ENCODE data around the gene TBX4. TPM values are rescaled to one million over a fixed set of nuclear protein-coding genes. Genes with fewer than 3 reads are reported as not detected.
"Not testable (repeated sequence)": the region's sequence is repeated elsewhere in the genome, so short reads cannot be mapped to it uniquely, and the experiment has no call there.

The TBX4 gene
- total and polyA plus RNA-seq, 9 donors: 18.7 to 43.6 (median 26.4) TPM

DNA sequence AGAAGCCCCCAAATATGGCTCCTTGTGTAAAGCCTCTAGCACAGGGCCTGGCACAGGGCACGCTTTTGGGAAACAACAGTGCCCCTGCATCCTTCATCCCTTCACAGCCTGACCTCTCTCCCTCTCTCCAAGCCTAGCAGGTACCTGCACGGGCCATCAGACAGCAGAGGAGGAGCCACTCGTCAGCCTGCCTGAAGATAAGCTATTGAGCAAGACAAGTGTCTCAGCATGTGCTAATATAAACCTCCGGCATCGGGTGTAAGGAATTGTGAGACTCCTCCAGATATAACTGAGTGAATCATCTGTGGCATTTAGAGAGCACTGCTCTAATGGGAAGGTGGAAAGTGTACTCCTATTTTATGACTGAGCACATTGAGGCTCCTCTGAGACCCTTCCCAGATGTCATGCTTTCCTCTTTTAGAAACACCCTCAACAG lies 38.3 kb downstream of the TBX4 start:
- H3K27ac ChIP-seq (ENCODE audit: low read length): peak overlapping the region; percentile 84
- no peaks in the 10 kb centered on the region for H3K9me3 ChIP-seq (replicated peaks; ENCODE audit: control insufficient read depth, low read depth, low read length)
- peaks cover 3% of the 10 kb centered on the region for H3K27me3 ChIP-seq (ENCODE audit: control insufficient read depth, insufficient read depth, low read length)
- peaks cover under 1% of the 10 kb centered on the region for H3K36me3 ChIP-seq (ENCODE audit: control insufficient read depth, insufficient read depth, low read length)
- peaks cover 49% of the 10 kb centered on the region for H3K4me1 ChIP-seq (ENCODE audit: control insufficient read depth, insufficient read depth, low read length)
- WGBS (ENCODE audit: insufficient coverage): 71% methylated on average over 3 of the region's 5 CpGs
- no peak overlapping the region for H3K4me3 ChIP-seq (ENCODE audit: low read length)
- no peak for DNase-seq

DNA sequence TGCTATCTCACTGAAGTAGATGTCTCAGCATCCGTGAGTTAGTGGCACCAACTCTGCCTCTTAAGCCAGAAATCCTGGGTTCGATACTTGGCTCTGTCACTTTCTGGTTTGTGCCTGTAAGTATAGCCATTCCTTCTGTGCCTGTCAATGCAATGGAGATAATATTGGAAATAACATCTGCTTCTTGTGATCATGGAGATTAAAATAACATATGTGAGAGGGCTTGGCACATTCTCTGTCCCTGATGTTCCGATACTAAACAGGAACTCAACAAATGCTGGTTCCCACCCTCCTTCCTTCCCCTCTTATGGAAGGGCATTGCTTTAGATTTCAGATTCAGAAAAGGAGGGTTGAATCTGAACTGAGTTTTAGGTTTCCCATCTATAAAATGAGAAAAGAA lies 39.8 kb downstream of the TBX4 start:
- WGBS (ENCODE audit: insufficient coverage): 53% methylated on average over 2 of the region's 3 CpGs
- Histone ChIP-seq H3K4me1 (ENCODE audit: control insufficient read depth, insufficient read depth, low read length) (peaks cover 45% of the 10 kb centered on the region), H3K9me3 (replicated peaks; ENCODE audit: control insufficient read depth, low read depth, low read length) (no peaks in the 10 kb centered on the region), H3K36me3 (ENCODE audit: control insufficient read depth, insufficient read depth, low read length) (no peaks in the 10 kb centered on the region), H3K4me3 (ENCODE audit: low read length) (no peak overlapping the region), H3K27me3 (ENCODE audit: control insufficient read depth, insufficient read depth, low read length) (peaks cover 3% of the 10 kb centered on the region), H3K27ac (ENCODE audit: low read length) (peak overlapping the region; percentile 47)
- no peak for DNase-seq

DNA sequence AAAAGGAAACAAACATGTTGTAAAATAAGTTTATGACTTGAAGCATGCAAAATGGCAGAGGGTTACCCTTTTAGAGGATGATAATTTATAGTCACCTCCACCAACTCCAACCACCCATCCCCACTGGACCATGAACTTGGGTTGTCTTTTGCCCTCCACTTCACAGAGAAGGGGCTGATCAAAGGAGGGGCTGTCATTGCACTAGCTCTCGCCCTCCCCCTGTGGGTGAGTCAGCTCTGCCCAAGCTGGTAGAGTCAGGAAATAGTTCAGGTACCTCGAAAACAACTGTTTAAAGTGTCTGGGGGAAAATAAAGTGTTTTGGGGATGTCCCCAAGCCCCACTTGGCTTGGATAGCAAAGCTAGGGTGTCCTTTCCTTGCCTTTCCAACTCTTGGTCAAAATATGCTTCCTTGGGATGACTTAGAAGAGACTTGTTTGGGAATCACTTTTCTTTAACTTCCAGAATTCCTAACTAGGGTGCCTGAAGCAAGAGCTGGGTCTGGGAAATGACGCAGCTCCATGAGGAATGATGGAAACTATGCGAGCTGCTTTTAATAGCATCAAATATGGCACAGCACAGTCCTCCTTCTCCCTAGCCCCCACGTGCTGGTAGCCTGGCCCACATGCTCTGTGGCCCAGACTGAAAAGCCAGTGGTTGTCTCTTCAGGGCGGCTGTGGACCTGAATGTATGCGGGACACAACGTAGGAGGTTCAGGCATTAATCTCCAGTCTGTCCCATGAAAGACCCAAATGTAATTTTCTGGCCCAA lies 40.7 kb downstream of the TBX4 start:
- H3K9me3 ChIP-seq (replicated peaks; ENCODE audit: control insufficient read depth, low read depth, low read length): no peaks in the 10 kb centered on the region
- peaks cover 40% of the 10 kb centered on the region for H3K4me1 ChIP-seq (ENCODE audit: control insufficient read depth, insufficient read depth, low read length)
- H3K36me3 ChIP-seq (ENCODE audit: control insufficient read depth, insufficient read depth, low read length): no peaks in the 10 kb centered on the region
- DNase-seq: peak; percentile 66
- peaks cover 3% of the 10 kb centered on the region for H3K27me3 ChIP-seq (ENCODE audit: control insufficient read depth, insufficient read depth, low read length)
- 72% methylated on average over 4 of the region's 8 CpGs for WGBS (ENCODE audit: insufficient coverage)
- no peak overlapping the region for H3K4me3 ChIP-seq (ENCODE audit: low read length)
- H3K27ac ChIP-seq (ENCODE audit: low read length): peak overlapping the region; percentile 63

DNA sequence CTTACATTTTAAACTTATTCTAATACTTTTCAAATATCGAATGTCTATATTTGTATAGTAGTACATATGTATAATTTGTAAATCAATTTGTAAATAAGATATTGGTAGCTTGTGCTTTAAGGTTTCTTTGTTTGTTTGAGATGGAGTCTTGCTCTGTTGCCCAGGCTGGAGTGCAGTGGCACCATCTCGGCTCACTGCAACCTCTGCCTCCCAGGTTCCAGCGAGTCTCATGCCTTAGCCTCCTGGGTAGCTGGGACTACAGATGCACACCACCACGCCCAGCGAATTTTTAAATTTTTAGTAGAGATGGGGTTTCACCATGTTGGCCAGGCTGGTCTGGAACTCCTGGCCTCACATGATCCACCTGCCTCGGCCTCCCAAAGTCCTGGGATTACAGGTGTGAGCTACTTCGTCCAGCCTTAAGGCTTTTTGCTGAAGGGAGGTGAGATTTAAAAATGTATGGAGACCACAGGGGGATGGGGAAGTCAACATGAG lies 41.7 kb downstream of the TBX4 start:
- not testable (repeated sequence) for H3K36me3 ChIP-seq (ENCODE audit: control insufficient read depth, insufficient read depth, low read length); H3K4me3 ChIP-seq (ENCODE audit: low read length); H3K27me3 ChIP-seq (ENCODE audit: control insufficient read depth, insufficient read depth, low read length); H3K9me3 ChIP-seq (replicated peaks; ENCODE audit: control insufficient read depth, low read depth, low read length); DNase-seq
- 100% methylated on average over 4 of the region's 7 CpGs for WGBS (ENCODE audit: insufficient coverage)
- Histone ChIP-seq H3K27ac (ENCODE audit: low read length) (peak overlapping the region; percentile 52), H3K4me1 (ENCODE audit: control insufficient read depth, insufficient read depth, low read length) (peaks cover 38% of the 10 kb centered on the region)

DNA sequence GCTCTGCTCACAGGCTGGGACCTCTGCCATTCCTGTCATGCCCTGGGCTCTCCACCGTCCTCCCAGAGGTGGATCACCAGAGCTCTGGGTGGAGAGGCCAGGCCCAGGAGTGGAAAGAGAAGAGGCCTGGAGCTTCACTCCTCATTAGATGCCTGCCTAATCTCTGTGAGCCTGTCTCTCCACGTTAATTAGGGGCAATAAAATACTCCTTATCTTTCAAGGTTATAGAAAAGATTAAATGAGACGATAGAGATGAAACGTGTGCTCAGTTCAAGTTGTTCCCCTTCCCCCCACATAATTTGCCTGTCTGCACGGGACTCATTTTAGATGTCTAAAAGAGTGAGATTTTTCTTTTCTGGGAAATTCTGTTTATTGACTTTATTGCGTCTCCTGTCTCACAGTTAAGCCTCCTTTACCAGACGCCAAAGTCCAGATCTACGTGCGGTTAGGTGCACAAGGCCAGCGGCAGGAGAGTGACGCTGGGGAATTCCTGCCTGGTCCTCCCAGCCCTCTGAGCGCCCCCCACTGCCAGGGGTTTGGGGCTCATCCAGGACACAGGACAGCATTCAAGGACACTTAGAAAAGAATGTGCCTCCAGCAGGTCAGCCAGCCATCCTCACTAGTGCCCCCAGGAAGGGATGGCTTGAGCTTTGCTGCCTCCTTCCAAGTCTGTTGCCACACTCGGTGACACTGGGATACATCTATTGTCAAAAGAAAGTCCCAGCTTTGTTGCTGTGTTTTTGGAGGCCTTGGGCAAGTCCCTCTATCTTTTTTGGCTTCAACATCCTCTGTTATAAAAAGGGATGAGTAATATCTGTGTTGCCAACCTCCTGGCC lies 42.3 kb downstream of the TBX4 start:
- H3K4me1 ChIP-seq (ENCODE audit: control insufficient read depth, insufficient read depth, low read length): peaks cover 36% of the 10 kb centered on the region
- no peaks in the 10 kb centered on the region for H3K9me3 ChIP-seq (replicated peaks; ENCODE audit: control insufficient read depth, low read depth, low read length)
- H3K4me3 ChIP-seq (ENCODE audit: low read length): no peak overlapping the region
- no peak for DNase-seq
- no peaks in the 10 kb centered on the region for H3K27me3 ChIP-seq (ENCODE audit: control insufficient read depth, insufficient read depth, low read length)
- 83% methylated on average over 7 of the region's 13 CpGs for WGBS (ENCODE audit: insufficient coverage)
- H3K27ac ChIP-seq (ENCODE audit: low read length): peak overlapping the region; percentile 52
- H3K36me3 ChIP-seq (ENCODE audit: control insufficient read depth, insufficient read depth, low read length): no peaks in the 10 kb centered on the region

DNA sequence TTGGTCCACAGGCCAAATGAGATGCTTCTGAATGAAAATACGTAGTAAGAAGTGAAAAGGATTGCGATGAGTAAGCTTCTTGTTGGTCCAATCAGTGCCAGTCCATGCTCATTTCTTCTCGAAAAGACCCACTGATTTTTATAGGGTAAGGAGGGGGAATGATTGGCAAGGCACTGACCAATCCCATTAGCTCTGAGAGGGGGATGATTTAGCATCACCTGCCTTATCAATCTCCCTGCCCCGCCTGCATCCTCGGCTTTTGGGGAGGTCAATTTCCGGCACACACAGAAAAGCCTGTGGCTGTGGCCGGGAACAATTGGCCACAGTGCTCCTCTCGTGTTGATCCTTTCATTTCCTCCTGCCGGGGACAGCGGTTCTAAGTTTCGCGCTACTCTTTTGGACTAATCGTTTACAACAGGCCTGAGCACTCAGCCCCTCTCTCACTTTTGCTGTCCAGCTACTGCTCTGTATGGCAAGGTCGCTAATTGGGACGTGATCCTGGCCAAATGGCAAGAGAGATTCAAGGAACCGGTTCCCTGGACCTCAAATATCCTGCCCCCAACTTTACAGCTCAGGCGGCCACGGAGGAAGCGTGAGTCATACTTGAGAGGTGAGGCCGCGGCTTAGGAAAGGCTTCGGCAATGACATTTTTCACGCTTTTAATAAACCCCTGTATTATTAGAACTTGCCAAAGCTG lies 43.1 kb downstream of the TBX4 start:
- peak; percentile 57 for DNase-seq
- H3K27me3 ChIP-seq (ENCODE audit: control insufficient read depth, insufficient read depth, low read length): no peaks in the 10 kb centered on the region
- H3K36me3 ChIP-seq (ENCODE audit: control insufficient read depth, insufficient read depth, low read length): no peaks in the 10 kb centered on the region
- no peaks in the 10 kb centered on the region for H3K9me3 ChIP-seq (replicated peaks; ENCODE audit: control insufficient read depth, low read depth, low read length)
- peaks cover 29% of the 10 kb centered on the region for H3K4me1 ChIP-seq (ENCODE audit: control insufficient read depth, insufficient read depth, low read length)
- 35% methylated on average over 12 of the region's 23 CpGs for WGBS (ENCODE audit: insufficient coverage)
- peak overlapping the region; percentile 83 for H3K27ac ChIP-seq (ENCODE audit: low read length)
- peak overlapping the region; percentile 40 for H3K4me3 ChIP-seq (ENCODE audit: low read length)

DNA sequence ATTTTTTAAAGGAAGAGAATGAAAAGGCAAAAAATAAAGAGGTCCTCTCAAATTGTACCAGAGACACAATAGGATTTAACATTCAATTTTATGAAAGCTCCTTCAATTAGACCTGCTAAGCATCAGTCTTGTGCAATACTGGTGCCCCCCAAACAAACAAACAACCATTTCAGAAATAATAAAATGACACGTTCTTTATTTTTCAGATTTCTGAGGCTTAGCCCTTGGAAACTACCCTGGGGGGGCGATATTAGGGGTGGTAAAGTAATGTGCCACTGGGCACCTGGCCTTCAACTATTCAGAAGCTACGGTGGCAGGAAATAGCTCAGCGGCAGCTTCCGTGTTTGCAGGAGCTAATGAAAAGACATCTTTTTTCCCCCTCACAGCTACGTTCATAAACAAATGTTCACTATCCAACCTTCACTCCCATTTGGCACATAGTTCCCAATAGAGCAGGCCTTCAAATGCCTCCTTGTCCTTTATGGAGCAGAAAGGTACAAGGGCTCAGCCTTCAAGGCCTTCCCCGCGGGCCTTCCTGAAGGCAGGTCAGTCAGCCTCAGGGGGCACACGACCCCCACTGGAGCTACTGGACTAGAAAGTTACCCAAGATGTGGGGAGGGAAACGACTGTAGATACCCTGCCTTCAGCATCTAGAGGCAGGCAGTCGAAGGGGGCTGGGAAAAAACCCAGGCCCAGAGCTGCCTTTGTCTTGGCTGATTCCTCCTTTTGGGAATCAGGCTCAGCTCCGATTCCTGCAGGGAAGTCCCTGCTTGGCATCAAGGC lies 44.1 kb downstream of the TBX4 start:
- peaks cover 25% of the 10 kb centered on the region for H3K4me1 ChIP-seq (ENCODE audit: control insufficient read depth, insufficient read depth, low read length)
- 64% methylated on average over 6 of the region's 12 CpGs for WGBS (ENCODE audit: insufficient coverage)
- peak overlapping the region; percentile 4 for H3K4me3 ChIP-seq (ENCODE audit: low read length)

DNA sequence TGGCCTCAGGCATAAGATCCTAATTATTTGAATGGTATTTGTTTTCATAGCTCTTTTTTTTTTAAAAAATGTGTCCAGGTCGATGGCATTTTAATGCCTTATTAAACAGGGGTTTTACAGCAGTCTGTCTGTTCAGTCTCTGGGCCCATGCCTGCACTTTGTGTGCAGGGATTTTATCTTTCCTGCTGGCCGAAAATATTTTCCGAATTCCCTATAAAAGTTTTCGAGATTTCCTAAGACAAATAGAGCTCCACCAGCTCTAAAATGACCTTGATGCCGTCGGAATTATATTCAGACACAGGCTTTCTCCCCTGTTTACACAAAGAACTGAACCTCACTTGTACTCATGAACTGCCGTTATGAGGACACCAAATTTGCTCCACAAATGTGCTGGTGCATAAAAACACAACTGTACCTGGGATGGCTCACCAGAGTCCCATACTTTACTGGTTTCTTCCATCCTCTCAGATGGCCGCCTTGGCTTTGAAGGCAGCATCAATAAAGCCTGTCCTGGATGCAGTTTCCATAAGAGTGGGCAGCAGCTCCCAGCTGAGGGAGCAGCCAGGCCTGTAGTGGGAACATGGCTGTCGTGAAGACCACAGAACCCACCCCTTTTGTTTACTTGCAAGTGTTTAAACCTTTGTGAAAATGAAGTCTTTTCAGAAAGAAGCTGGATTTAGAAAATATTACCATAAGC lies 44.9 kb downstream of the TBX4 start:
- 66% methylated on average over 7 of the region's 9 CpGs for WGBS (ENCODE audit: insufficient coverage)
- no peaks in the 10 kb centered on the region for H3K9me3 ChIP-seq (replicated peaks; ENCODE audit: control insufficient read depth, low read depth, low read length)
- H3K27ac ChIP-seq (ENCODE audit: low read length): no peak overlapping the region
- no peak overlapping the region for H3K4me3 ChIP-seq (ENCODE audit: low read length)
- peaks cover 23% of the 10 kb centered on the region for H3K4me1 ChIP-seq (ENCODE audit: control insufficient read depth, insufficient read depth, low read length)
- H3K27me3 ChIP-seq (ENCODE audit: control insufficient read depth, insufficient read depth, low read length): no peaks in the 10 kb centered on the region
- no peaks in the 10 kb centered on the region for H3K36me3 ChIP-seq (ENCODE audit: control insufficient read depth, insufficient read depth, low read length)
- no peak for DNase-seq

More for the DNA sequence above, 44.1 kb downstream of the TBX4 start:
- peak overlapping the region; percentile 83 for H3K27ac ChIP-seq (ENCODE audit: low read length)
- no peaks in the 10 kb centered on the region for H3K9me3 ChIP-seq (replicated peaks; ENCODE audit: control insufficient read depth, low read depth, low read length)
- no peaks in the 10 kb centered on the region for H3K36me3 ChIP-seq (ENCODE audit: control insufficient read depth, insufficient read depth, low read length)
- no peak for DNase-seq
- H3K27me3 ChIP-seq (ENCODE audit: control insufficient read depth, insufficient read depth, low read length): no peaks in the 10 kb centered on the region

All from muscle of leg (tissue), 11 donors.